Gastroesophageal sphincter (tissue), 3 donors: ENCODE measurements around the gene PRPSAP1.

ENCODE experiments used
- POLR2AphosphoS5 ChIP-seq: sonication (generic); formaldehyde crosslinking; IDR thresholded peaks from one replicate; pipeline ENCODE4 v1.6.1; 2017; ENCODE audit warnings: antibody characterized with exemption
- TF ChIP-seq, protein P1 (sequence below), 4 experiments: fragments of 200-600 bp in 2 of 4; fragments of 450-650 bp in 2 of 4; sonication (generic) in 1 of 4; IDR thresholded peaks; one replicate each; pipeline ENCODE4 v1.5.1; 2017 to 2019; ENCODE audit warnings: antibody characterized with exemption in 4 of 4, mild to moderate bottlenecking in 2 of 4, moderate library complexity in 2 of 4

GRCh38 chr17:76366247-76366646 lies 12.5 kb upstream of the PRPSAP1 start:
- TF ChIP-seq, protein P1, sequence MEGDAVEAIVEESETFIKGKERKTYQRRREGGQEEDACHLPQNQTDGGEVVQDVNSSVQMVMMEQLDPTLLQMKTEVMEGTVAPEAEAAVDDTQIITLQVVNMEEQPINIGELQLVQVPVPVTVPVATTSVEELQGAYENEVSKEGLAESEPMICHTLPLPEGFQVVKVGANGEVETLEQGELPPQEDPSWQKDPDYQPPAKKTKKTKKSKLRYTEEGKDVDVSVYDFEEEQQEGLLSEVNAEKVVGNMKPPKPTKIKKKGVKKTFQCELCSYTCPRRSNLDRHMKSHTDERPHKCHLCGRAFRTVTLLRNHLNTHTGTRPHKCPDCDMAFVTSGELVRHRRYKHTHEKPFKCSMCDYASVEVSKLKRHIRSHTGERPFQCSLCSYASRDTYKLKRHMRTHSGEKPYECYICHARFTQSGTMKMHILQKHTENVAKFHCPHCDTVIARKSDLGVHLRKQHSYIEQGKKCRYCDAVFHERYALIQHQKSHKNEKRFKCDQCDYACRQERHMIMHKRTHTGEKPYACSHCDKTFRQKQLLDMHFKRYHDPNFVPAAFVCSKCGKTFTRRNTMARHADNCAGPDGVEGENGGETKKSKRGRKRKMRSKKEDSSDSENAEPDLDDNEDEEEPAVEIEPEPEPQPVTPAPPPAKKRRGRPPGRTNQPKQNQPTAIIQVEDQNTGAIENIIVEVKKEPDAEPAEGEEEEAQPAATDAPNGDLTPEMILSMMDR (IDR thresholded peaks at IDR 0.05) = no peak
- no peak for TF ChIP-seq POLR2AphosphoS5
